Erythroblast (primary cell): Measurements from ENCODE around the gene MAD1L1.
"Not testable (repeated sequence)": the region's sequence is repeated elsewhere in the genome, so short reads cannot be mapped to it uniquely, and the experiment has no call there.

Experiments used
- GATA1 ChIP-seq: IDR thresholded peaks from 2 replicates; pipeline ENCODE4 v1.6.1; 2011; ENCODE audit warnings: low read depth, mild to moderate bottlenecking, control low read depth, low read length, moderate library complexity
- POLR2A ChIP-seq: IDR thresholded peaks from 2 replicates; pipeline ENCODE4 v1.6.1; 2011; ENCODE audit warnings: mild to moderate bottlenecking, low read length

GRCh38 chr7:1831471-1831870 lies 401.3 kb downstream of the MAD1L1 start:
- not testable (repeated sequence) for TF ChIP-seq POLR2A, GATA1
